H1 (cell line): ENCODE results near the gene SAG. TPM values are rescaled to one million over a fixed set of nuclear protein-coding genes. Genes with fewer than 3 reads are reported as not detected.

ENCODE experiments used
- ATF2 ChIP-seq: IDR thresholded peaks from 2 replicates; pipeline ENCODE4 v1.6.1; 2012; ENCODE audit warnings: low read length, inconsistent platforms
- BRCA1 ChIP-seq: IDR thresholded peaks from 2 replicates; pipeline ENCODE4 v1.6.1; 2012; ENCODE audit warnings: low read depth, low read length, improper control_type of control experiment
- GTF2F1 ChIP-seq: IDR thresholded peaks from 2 replicates; pipeline ENCODE4 v1.6.1; 2012; ENCODE audit warnings: low read depth, low read length, improper control_type of control experiment, borderline replicate concordance
- TAF7 ChIP-seq: optimal IDR thresholded peaks from 2 replicates; pipeline ENCODE3; 2011; ENCODE audit warnings: low read depth, mild to moderate bottlenecking, inconsistent platforms, low read length, moderate library complexity, borderline replicate concordance
- polyA plus RNA-seq, 7 experiments: library from polyadenylated mRNA; depleted of rRNA in 3 of 7; stranded (reverse) in 5 of 7; unstranded in 2 of 7; fragments of >200 nt in 5 of 7; fragments of 200-250 nt in 2 of 7; gene quantifications; 1 replicate in 5 of 7; 2 replicates in 1 of 7; 4 replicates in 1 of 7; pipeline versions ENCODE4 v1.2.1 to v1.2.3, GENCODE V29; 2011 to 2013; ENCODE audit warnings: missing spikeins in 2 of 7, mixed read lengths in 2 of 7
- total RNA-seq: library from RNA; stranded (reverse); fragmentation: NEBNext Ultra II Directional; extraction: Animal tissue kit (Norgen Biotek cat#: 25700); gene quantifications from 2 replicates; pipeline ENCODE4 v1.2.1, GENCODE V29; 2021

The SAG gene
- total and polyA plus RNA-seq, 2 of the 8 experiments (the other 6 are each of a cell fraction or from before 2014, with no cell fraction given), result not detected

GRCh38 chr2:233379034-233379433 lies 71.4 kb downstream of the SAG start (continued):
- TF ChIP-seq GTF2F1 (no peak), ATF2 (no peak), TAF7 (no peak), BRCA1 (no peak)
